HUDEP-2 (cell line): ENCODE data around the gene TSPYL4.

Experiments used
- DNase-seq, 76 experiments: peaks; one replicate each; lab custom pipeline; 2025; ENCODE audit not compliant: unreplicated experiment in 76 of 76; lab: John Stamatoyannopoulos, UW

TSPYL4 gene

GRCh38 chr6:116271149-116271708, 17.4 kb upstream of the TSPYL4 start:
- DNase-seq: no peak

- DNase-seq: peak in 35 of 76 experiments; percentile 45 to 85 (median 72)
Observed at GRCh38 chr6:116268589-116269293, 14.9 kb upstream of the TSPYL4 start.

GRCh38 chr6:116267836-116268588, 14.1 kb upstream of the TSPYL4 start:
- DNase-seq: no peak

- no peak for DNase-seq
Observed at GRCh38 chr6:116266803-116267202, 12.9 kb upstream of the TSPYL4 start.

GRCh38 chr6:116265041-116265829, 11.4 kb upstream of the TSPYL4 start:
- DNase-seq: peak in 73 of 76 experiments; percentile 31 to 90 (median 78)

GRCh38 chr6:116263353-116263752, 9.5 kb upstream of the TSPYL4 start:
- DNase-seq: no peak

- no peak for DNase-seq
Observed at GRCh38 chr6:116258520-116258919, 4.6 kb upstream of the TSPYL4 start.

- DNase-seq: no peak
Observed at GRCh38 chr6:116256694-116257093, 2.8 kb upstream of the TSPYL4 start.

GRCh38 chr6:116255246-116255800, 1.4 kb upstream of the TSPYL4 start:
- peak in 22 of 76 experiments; percentile 10 to 63 (median 31) for DNase-seq

- peak in 4 of 76 experiments; percentile 21 to 72 (median 35) for DNase-seq
Observed at GRCh38 chr6:116254297-116255056, 602 bp upstream of the TSPYL4 start.

GRCh38 chr6:116253188-116253504, 729 bp downstream of the TSPYL4 start:
- DNase-seq: peak in 1 of 76 experiments; percentile 28

GRCh38 chr6:116251568-116252384, 2.1 kb downstream of the TSPYL4 start:
- DNase-seq: peak in 48 of 76 experiments; percentile 13 to 61 (median 37)

- no peak for DNase-seq
Observed at GRCh38 chr6:116248577-116248976, 5.3 kb downstream of the TSPYL4 start.

GRCh38 chr6:116247285-116247684, 6.6 kb downstream of the TSPYL4 start:
- no peak for DNase-seq

GRCh38 chr6:116246089-116246488, 7.8 kb downstream of the TSPYL4 start:
- no peak for DNase-seq

GRCh38 chr6:116244284-116244683, 9.6 kb downstream of the TSPYL4 start:
- DNase-seq: no peak

GRCh38 chr6:116239856-116240255, 14.0 kb downstream of the TSPYL4 start:
- DNase-seq: no peak

GRCh38 chr6:116239256-116239655, 14.6 kb downstream of the TSPYL4 start:
- DNase-seq: no peak

GRCh38 chr6:116238083-116238482, 15.8 kb downstream of the TSPYL4 start:
- no peak for DNase-seq
